GM23338 (cell line): Measurements from ENCODE around the gene CREB3L2. TPM values are rescaled to one million over a fixed set of nuclear protein-coding genes. Genes with fewer than 3 reads are reported as not detected.

Experiments used
- ATAC-seq: fragments of 200-7000 bp; cut with Tn5 transposase; 3 replicates; pipeline ENCODE4 v1.9.1; 2020
- DNase-seq: peaks from one replicate; pipeline ENCODE4 v3.0.0-alpha.2; 2015; ENCODE audit warnings: low spot score
- H2AFZ ChIP-seq: fragments of 200-600 bp; sonication (generic); 2 replicates; pipeline ENCODE4 v1.8.0; 2016; ENCODE audit warnings: antibody characterized with exemption, mild to moderate bottlenecking, moderate library complexity
- H3F3A ChIP-seq: fragments of 200-600 bp; sonication (generic); replicated peaks from 2 replicates; pipeline ENCODE4 v1.8.0; 2017; ENCODE audit warnings: antibody characterized with exemption, mixed run types, low read depth
- H3K27ac ChIP-seq: fragments of 200-600 bp; sonication (generic); 2 replicates; pipeline ENCODE4 v1.6.1; 2016; ENCODE audit warnings: low read depth
- H3K27me3 ChIP-seq: fragments of 200-600 bp; sonication (generic); 2 replicates; pipeline ENCODE4 v1.8.0; 2016; ENCODE audit warnings: mild to moderate bottlenecking, mixed run types, moderate library complexity; ENCODE audit not compliant: insufficient read depth
- H3K36me3 ChIP-seq: fragments of 200-600 bp; sonication (generic); 2 replicates; pipeline ENCODE4 v1.8.0; 2016; ENCODE audit warnings: mild to moderate bottlenecking; ENCODE audit not compliant: insufficient read depth
- H3K4me1 ChIP-seq: fragments of 200-600 bp; sonication (generic); 2 replicates; pipeline ENCODE4 v1.8.0; 2016; ENCODE audit warnings: mild to moderate bottlenecking, moderate library complexity; ENCODE audit not compliant: insufficient read depth
- H3K4me2 ChIP-seq: fragments of 200-600 bp; sonication (generic); 2 replicates; pipeline ENCODE4 v1.7.1; 2017; ENCODE audit warnings: mixed run types
- H3K4me3 ChIP-seq: fragments of 200-600 bp; sonication (generic); 2 replicates; pipeline ENCODE4 v1.6.1; 2016; ENCODE audit warnings: mixed run types
- H3K79me2 ChIP-seq: fragments of 200-600 bp; sonication (generic); replicated peaks from 2 replicates; pipeline ENCODE4 v1.8.0; 2017; ENCODE audit warnings: mild to moderate bottlenecking; ENCODE audit not compliant: insufficient read depth
- H3K9me2 ChIP-seq: fragments of 200-600 bp; sonication (generic); 2 replicates; pipeline ENCODE4 v1.8.0; 2017; ENCODE audit not compliant: insufficient read depth
- H4K20me1 ChIP-seq: fragments of 200-600 bp; sonication (generic); replicated peaks from 2 replicates; pipeline ENCODE4 v1.8.0; 2017; ENCODE audit warnings: mild to moderate bottlenecking; ENCODE audit not compliant: insufficient read depth
- H3K27ac Mint-ChIP-seq: 2 replicates; pipeline ENCODE4 v1.8.0; 2020; ENCODE audit warnings: inconsistent platforms, mild to moderate bottlenecking, moderate library complexity, mixed read lengths
- H3K27me3 Mint-ChIP-seq: 3 replicates; pipeline ENCODE4 v1.8.0; 2022; ENCODE audit warnings: low read depth, mild to moderate bottlenecking, moderate library complexity, mixed read lengths, inconsistent platforms; ENCODE audit not compliant: insufficient read depth, poor library complexity
- H3K36me3 Mint-ChIP-seq: 3 replicates; pipeline ENCODE4 v1.8.0; 2021; ENCODE audit warnings: low read depth, mild to moderate bottlenecking, inconsistent platforms, moderate library complexity, mixed read lengths
- H3K4me1 Mint-ChIP-seq: 3 replicates; pipeline ENCODE4 v1.8.0; 2020; ENCODE audit warnings: mild to moderate bottlenecking, inconsistent platforms, mixed read lengths
- H3K4me3 Mint-ChIP-seq: 3 replicates; pipeline ENCODE4 v1.8.0; 2021; ENCODE audit warnings: moderate library complexity, mild to moderate bottlenecking, inconsistent platforms, mixed read lengths
- H3K9me3 Mint-ChIP-seq: 3 replicates; pipeline ENCODE4 v1.8.0; 2020; ENCODE audit warnings: moderate library complexity, mild to moderate bottlenecking, inconsistent platforms, mixed read lengths
- CREB1 ChIP-seq: fragments of 250-450 bp; sonication (Bioruptor Pico); IDR thresholded peaks from 2 replicates; pipeline ENCODE4 v1.5.0; 2020; ENCODE audit warnings: low read depth, mild to moderate bottlenecking, moderate library complexity
- EZH2 ChIP-seq: fragments of 200-600 bp; sonication (generic); IDR thresholded peaks from one replicate; pipeline ENCODE4 v1.8.0; 2017; ENCODE audit warnings: antibody characterized with exemption, mild to moderate bottlenecking, low read depth; ENCODE audit not compliant: unreplicated experiment
- EZH2phosphoT487 ChIP-seq: fragments of 200-600 bp; sonication (generic); IDR thresholded peaks from one replicate; pipeline ENCODE4 v1.8.1; 2018; ENCODE audit warnings: antibody characterized with exemption; ENCODE audit not compliant: unreplicated experiment
- JUNB ChIP-seq: IDR thresholded peaks from one replicate; pipeline ENCODE4 v1.6.1; 2016; ENCODE audit warnings: antibody characterized with exemption; ENCODE audit not compliant: unreplicated experiment
- NANOG ChIP-seq: IDR thresholded peaks from 2 replicates; pipeline ENCODE4 v1.6.1; 2016; ENCODE audit warnings: antibody characterized with exemption, borderline replicate concordance
- POLR2AphosphoS5 ChIP-seq: IDR thresholded peaks from 2 replicates; pipeline ENCODE4 v1.6.1; 2016; ENCODE audit warnings: antibody characterized with exemption, low read depth
- STAT1 ChIP-seq: IDR thresholded peaks from one replicate; pipeline ENCODE4 v1.6.1; 2016; ENCODE audit warnings: antibody characterized with exemption; ENCODE audit not compliant: unreplicated experiment
- ZNF114 ChIP-seq: fragments of 250-450 bp; sonication (Bioruptor Pico); IDR thresholded peaks from 2 replicates; pipeline ENCODE4 v1.5.0; 2020; ENCODE audit warnings: mild to moderate bottlenecking, moderate library complexity
- ZNF331 ChIP-seq: fragments of 250-450 bp; sonication (Bioruptor Pico); IDR thresholded peaks from 2 replicates; pipeline ENCODE4 v1.5.0; 2020; ENCODE audit warnings: low read depth, mild to moderate bottlenecking, moderate library complexity
- polyA plus RNA-seq: library from polyadenylated mRNA; unstranded; fragments of >200 nt; fragmentation: Nextera tagmentation; extraction: Ambion mirVana; gene quantifications from 2 replicates; pipeline ENCODE4 v1.2.1, GENCODE V29; 2016
- total RNA-seq: library from RNA; depleted of rRNA; stranded (reverse); fragments of >200 nt; shearing (Covaris generic); gene quantifications from 2 replicates; pipeline ENCODE4 v1.2.3, GENCODE V29; 2014
- TF ChIP-seq, protein P1 (sequence below): IDR thresholded peaks from 2 replicates; pipeline ENCODE4 v1.6.1; 2016; ENCODE audit warnings: antibody characterized with exemption
- TF ChIP-seq, protein P2 (sequence below): fragments of 250-450 bp; sonication (Bioruptor Pico); IDR thresholded peaks from 2 replicates; pipeline ENCODE4 v1.5.0; 2020; ENCODE audit warnings: mild to moderate bottlenecking, moderate library complexity
- TF ChIP-seq, protein P3 (sequence below): IDR thresholded peaks from one replicate; pipeline ENCODE4 v1.6.1; 2018; ENCODE audit warnings: antibody characterized with exemption; ENCODE audit not compliant: unreplicated experiment
- TF ChIP-seq, protein P4 (sequence below), 2 experiments: fragments of 200-600 bp in 1 of 2; sonication (generic) in 1 of 2; conservative IDR thresholded peaks; 2 replicates each; pipeline versions ENCODE4 v1.5.1 to v1.6.1; 2016 to 2017; ENCODE audit warnings: antibody characterized with exemption in 2 of 2, low read depth in 2 of 2, mild to moderate bottlenecking in 2 of 2, moderate library complexity in 1 of 2

CREB3L2 gene
- total and polyA plus RNA-seq, 2 experiments from 2014 or later = 14.5 to 27.1 TPM

DNA sequence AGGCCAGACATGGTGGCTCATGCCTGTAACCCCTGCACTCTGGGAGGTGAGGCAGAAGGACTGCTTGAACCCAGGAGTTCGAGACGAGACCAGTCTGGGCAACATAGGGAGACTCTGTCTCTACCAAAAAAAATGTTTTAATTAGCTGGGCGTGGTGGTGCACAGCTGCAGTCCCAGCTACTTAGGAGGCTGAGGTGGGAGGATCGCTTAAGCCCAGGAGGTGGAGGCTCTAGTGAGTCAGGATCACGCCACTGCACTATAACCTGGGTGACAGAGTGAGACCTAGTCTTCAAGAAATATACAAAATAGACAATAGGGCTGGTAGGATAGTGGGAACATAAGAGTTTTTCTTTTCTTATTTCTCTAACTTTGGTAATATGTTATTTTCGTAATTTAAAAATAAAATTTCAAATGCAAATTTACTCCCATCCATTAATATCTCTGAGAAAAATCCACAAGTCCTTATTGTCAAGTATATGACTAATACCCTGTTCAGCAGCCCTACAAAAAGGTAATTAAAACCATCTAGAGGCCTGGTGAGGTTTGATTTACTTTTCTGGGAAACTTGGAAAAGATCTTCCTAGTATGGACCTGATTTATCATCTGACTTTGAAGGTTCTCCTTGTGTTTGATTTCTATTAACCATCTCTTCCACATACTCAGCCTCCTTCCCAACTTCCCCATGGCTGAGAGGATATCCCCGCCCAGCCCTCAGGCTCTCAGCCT is 50.0 kb downstream of the CREB3L2 start:
- H3F3A ChIP-seq = no peaks in the 10 kb centered on the region
- peaks cover 28% of the 10 kb centered on the region for H3K4me1 ChIP-seq
- Mint-ChIP-seq H3K9me3 (no peaks in the 10 kb centered on the region), H3K27me3 (peaks cover 3% of the 10 kb centered on the region), H3K27ac (peak overlapping the region; percentile 72), H3K4me1 (peaks cover 45% of the 10 kb centered on the region), H3K4me3 (no peak overlapping the region), H3K36me3 (no peaks in the 10 kb centered on the region)
- DNase-seq (no peak), ATAC-seq (no peak)
- no peak overlapping the region for H3K4me2 ChIP-seq
- no peak overlapping the region for H3K27ac ChIP-seq
- 0 out of 2 replicates have a peak, but pooled peaks cover 8% of the 10 kb centered on the region for H3K9me2 ChIP-seq
- no peak overlapping the region for H2AFZ ChIP-seq
- TF ChIP-seq, protein P1, sequence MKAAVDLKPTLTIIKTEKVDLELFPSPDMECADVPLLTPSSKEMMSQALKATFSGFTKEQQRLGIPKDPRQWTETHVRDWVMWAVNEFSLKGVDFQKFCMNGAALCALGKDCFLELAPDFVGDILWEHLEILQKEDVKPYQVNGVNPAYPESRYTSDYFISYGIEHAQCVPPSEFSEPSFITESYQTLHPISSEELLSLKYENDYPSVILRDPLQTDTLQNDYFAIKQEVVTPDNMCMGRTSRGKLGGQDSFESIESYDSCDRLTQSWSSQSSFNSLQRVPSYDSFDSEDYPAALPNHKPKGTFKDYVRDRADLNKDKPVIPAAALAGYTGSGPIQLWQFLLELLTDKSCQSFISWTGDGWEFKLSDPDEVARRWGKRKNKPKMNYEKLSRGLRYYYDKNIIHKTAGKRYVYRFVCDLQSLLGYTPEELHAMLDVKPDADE = no peak
- no peak for TF ChIP-seq ZNF331 (CRISPR knock-in tag)
- TF ChIP-seq, protein P2, sequence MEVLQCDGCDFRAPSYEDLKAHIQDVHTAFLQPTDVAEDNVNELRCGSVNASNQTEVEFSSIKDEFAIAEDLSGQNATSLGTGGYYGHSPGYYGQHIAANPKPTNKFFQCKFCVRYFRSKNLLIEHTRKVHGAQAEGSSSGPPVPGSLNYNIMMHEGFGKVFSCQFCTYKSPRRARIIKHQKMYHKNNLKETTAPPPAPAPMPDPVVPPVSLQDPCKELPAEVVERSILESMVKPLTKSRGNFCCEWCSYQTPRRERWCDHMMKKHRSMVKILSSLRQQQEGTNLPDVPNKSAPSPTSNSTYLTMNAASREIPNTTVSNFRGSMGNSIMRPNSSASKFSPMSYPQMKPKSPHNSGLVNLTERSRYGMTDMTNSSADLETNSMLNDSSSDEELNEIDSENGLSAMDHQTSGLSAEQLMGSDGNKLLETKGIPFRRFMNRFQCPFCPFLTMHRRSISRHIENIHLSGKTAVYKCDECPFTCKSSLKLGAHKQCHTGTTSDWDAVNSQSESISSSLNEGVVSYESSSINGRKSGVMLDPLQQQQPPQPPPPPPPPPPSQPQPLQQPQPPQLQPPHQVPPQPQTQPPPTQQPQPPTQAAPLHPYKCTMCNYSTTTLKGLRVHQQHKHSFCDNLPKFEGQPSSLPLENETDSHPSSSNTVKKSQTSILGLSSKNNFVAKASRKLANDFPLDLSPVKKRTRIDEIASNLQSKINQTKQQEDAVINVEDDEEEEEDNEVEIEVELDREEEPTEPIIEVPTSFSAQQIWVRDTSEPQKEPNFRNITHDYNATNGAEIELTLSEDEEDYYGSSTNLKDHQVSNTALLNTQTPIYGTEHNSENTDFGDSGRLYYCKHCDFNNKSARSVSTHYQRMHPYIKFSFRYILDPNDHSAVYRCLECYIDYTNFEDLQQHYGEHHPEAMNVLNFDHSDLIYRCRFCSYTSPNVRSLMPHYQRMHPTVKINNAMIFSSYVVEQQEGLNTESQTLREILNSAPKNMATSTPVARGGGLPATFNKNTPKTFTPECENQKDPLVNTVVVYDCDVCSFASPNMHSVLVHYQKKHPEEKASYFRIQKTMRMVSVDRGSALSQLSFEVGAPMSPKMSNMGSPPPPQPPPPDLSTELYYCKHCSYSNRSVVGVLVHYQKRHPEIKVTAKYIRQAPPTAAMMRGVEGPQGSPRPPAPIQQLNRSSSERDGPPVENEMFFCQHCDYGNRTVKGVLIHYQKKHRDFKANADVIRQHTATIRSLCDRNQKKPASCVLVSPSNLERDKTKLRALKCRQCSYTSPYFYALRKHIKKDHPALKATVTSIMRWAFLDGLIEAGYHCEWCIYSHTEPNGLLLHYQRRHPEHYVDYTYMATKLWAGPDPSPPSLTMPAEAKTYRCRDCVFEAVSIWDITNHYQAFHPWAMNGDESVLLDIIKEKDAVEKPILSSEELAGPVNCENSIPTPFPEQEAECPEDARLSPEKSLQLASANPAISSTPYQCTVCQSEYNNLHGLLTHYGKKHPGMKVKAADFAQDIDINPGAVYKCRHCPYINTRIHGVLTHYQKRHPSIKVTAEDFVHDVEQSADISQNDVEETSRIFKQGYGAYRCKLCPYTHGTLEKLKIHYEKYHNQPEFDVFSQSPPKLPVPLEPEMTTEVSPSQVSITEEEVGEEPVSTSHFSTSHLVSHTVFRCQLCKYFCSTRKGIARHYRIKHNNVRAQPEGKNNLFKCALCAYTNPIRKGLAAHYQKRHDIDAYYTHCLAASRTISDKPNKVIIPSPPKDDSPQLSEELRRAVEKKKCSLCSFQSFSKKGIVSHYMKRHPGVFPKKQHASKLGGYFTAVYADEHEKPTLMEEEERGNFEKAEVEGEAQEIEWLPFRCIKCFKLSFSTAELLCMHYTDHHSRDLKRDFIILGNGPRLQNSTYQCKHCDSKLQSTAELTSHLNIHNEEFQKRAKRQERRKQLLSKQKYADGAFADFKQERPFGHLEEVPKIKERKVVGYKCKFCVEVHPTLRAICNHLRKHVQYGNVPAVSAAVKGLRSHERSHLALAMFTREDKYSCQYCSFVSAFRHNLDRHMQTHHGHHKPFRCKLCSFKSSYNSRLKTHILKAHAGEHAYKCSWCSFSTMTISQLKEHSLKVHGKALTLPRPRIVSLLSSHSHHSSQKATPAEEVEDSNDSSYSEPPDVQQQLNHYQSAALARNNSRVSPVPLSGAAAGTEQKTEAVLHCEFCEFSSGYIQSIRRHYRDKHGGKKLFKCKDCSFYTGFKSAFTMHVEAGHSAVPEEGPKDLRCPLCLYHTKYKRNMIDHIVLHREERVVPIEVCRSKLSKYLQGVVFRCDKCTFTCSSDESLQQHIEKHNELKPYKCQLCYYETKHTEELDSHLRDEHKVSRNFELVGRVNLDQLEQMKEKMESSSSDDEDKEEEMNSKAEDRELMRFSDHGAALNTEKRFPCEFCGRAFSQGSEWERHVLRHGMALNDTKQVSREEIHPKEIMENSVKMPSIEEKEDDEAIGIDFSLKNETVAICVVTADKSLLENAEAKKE (CRISPR knock-in tag) = no peak
- TF ChIP-seq STAT1 = no peak
- TF ChIP-seq NANOG = no peak
- no peak for TF ChIP-seq ZNF114
- TF ChIP-seq JUNB = no peak
- TF ChIP-seq POLR2AphosphoS5 = no peak
- TF ChIP-seq EZH2 = no peak
- TF ChIP-seq EZH2phosphoT487 = no peak
- no peak for TF ChIP-seq CREB1 (CRISPR knock-in tag)
- TF ChIP-seq, protein P3, sequence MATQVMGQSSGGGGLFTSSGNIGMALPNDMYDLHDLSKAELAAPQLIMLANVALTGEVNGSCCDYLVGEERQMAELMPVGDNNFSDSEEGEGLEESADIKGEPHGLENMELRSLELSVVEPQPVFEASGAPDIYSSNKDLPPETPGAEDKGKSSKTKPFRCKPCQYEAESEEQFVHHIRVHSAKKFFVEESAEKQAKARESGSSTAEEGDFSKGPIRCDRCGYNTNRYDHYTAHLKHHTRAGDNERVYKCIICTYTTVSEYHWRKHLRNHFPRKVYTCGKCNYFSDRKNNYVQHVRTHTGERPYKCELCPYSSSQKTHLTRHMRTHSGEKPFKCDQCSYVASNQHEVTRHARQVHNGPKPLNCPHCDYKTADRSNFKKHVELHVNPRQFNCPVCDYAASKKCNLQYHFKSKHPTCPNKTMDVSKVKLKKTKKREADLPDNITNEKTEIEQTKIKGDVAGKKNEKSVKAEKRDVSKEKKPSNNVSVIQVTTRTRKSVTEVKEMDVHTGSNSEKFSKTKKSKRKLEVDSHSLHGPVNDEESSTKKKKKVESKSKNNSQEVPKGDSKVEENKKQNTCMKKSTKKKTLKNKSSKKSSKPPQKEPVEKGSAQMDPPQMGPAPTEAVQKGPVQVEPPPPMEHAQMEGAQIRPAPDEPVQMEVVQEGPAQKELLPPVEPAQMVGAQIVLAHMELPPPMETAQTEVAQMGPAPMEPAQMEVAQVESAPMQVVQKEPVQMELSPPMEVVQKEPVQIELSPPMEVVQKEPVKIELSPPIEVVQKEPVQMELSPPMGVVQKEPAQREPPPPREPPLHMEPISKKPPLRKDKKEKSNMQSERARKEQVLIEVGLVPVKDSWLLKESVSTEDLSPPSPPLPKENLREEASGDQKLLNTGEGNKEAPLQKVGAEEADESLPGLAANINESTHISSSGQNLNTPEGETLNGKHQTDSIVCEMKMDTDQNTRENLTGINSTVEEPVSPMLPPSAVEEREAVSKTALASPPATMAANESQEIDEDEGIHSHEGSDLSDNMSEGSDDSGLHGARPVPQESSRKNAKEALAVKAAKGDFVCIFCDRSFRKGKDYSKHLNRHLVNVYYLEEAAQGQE = no peak
- TF ChIP-seq, protein P4, sequence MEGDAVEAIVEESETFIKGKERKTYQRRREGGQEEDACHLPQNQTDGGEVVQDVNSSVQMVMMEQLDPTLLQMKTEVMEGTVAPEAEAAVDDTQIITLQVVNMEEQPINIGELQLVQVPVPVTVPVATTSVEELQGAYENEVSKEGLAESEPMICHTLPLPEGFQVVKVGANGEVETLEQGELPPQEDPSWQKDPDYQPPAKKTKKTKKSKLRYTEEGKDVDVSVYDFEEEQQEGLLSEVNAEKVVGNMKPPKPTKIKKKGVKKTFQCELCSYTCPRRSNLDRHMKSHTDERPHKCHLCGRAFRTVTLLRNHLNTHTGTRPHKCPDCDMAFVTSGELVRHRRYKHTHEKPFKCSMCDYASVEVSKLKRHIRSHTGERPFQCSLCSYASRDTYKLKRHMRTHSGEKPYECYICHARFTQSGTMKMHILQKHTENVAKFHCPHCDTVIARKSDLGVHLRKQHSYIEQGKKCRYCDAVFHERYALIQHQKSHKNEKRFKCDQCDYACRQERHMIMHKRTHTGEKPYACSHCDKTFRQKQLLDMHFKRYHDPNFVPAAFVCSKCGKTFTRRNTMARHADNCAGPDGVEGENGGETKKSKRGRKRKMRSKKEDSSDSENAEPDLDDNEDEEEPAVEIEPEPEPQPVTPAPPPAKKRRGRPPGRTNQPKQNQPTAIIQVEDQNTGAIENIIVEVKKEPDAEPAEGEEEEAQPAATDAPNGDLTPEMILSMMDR (conservative IDR thresholded peaks at IDR 0.05; ENCODE audit: low read depth in 2 of 2) = no peak
- no peaks in the 10 kb centered on the region for H3K36me3 ChIP-seq
- H3K4me3 ChIP-seq = no peak overlapping the region
- H3K79me2 ChIP-seq = peaks cover 91% of the 10 kb centered on the region
- no peaks in the 10 kb centered on the region for H3K27me3 ChIP-seq
- H4K20me1 ChIP-seq = peaks cover 6% of the 10 kb centered on the region; the same call in 1 of the 2 replicates
